Right atrium auricular region (tissue), 2 donors: Measurements from ENCODE around the gene PTGFRN. TPM values are rescaled to one million over a fixed set of nuclear protein-coding genes. Genes with fewer than 3 reads are reported as not detected.

ENCODE experiments used
- DNase-seq: peaks from one replicate; pipeline ENCODE4 v3.0.0-alpha.2; 2019; ENCODE audit warnings: low spot score
- H3K27ac ChIP-seq, 2 donors: fragments of 200-600 bp; sonication (generic); 1 replicate in 1 of 2; 2 replicates in 1 of 2; pipeline ENCODE4 v1.5.1; 2016 to 2019
- H3K27me3 ChIP-seq, 2 donors: fragments of 200-600 bp; sonication (generic); one replicate each; pipeline versions ENCODE4 v1.5.1 to v1.6.0; 2017 to 2019
- H3K36me3 ChIP-seq: fragments of 200-600 bp; sonication (generic); one replicate; pipeline ENCODE4 v1.5.1; 2016
- H3K4me1 ChIP-seq, 2 donors: fragments of 200-600 bp; sonication (generic); one replicate each; pipeline versions ENCODE4 v1.5.1 to v1.6.0; 2017 to 2019
- H3K4me3 ChIP-seq, 2 donors: fragments of 200-600 bp; sonication (generic); 1 replicate in 1 of 2; 2 replicates in 1 of 2; pipeline ENCODE4 v1.5.1; 2017 to 2019; ENCODE audit warnings: mild to moderate bottlenecking in 1 of 2, moderate library complexity in 1 of 2
- H3K9me3 ChIP-seq, 2 donors: fragments of 200-600 bp; sonication (generic); one replicate each; pipeline ENCODE4 v1.5.1; 2019
- total RNA-seq, 2 donors: library from RNA; depleted of rRNA; stranded (reverse); fragments of >200 nt; gene quantifications; one replicate each; pipeline ENCODE4 v1.1.0, GENCODE V29; 2016
- TF ChIP-seq, protein P1 (sequence below), 2 donors: fragments of 200-600 bp; sonication (generic); IDR thresholded peaks; one replicate each; pipeline ENCODE4 v1.5.1; 2019; ENCODE audit warnings: antibody characterized with exemption in 2 of 2

PTGFRN gene
- total RNA-seq, 2 donors from 2014 or later: 129 to 141 TPM

DNA sequence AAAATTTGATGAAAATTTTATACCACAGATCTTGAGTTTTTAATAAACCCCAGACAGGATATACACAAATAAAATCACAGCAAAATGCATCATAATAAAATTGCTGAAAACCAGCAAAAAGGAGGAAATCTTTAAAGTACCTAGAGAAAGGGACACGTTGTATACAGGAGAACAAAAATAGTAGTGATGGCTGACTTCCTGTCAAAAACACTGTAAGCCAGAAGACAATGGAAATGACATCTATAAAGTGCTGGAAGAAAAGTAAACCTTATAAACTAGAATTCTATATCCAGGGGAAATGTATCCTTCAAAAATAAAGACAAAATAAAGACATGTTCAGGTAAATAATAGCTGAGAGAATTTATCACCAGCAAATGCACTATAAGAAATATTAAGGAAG lies 14.6 kb upstream of the PTGFRN start:
- TF ChIP-seq, protein P1, sequence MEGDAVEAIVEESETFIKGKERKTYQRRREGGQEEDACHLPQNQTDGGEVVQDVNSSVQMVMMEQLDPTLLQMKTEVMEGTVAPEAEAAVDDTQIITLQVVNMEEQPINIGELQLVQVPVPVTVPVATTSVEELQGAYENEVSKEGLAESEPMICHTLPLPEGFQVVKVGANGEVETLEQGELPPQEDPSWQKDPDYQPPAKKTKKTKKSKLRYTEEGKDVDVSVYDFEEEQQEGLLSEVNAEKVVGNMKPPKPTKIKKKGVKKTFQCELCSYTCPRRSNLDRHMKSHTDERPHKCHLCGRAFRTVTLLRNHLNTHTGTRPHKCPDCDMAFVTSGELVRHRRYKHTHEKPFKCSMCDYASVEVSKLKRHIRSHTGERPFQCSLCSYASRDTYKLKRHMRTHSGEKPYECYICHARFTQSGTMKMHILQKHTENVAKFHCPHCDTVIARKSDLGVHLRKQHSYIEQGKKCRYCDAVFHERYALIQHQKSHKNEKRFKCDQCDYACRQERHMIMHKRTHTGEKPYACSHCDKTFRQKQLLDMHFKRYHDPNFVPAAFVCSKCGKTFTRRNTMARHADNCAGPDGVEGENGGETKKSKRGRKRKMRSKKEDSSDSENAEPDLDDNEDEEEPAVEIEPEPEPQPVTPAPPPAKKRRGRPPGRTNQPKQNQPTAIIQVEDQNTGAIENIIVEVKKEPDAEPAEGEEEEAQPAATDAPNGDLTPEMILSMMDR (IDR thresholded peaks at IDR 0.05): no peak
- Histone ChIP-seq H3K27ac (no peak overlapping the region), H3K9me3 (no peaks in the 10 kb centered on the region), H3K4me3 (no peak overlapping the region), H3K36me3 (no peaks in the 10 kb centered on the region), H3K27me3 (no peaks in the 10 kb centered on the region), H3K4me1 (no peaks in the 10 kb centered on the region)
- no peak for DNase-seq

DNA sequence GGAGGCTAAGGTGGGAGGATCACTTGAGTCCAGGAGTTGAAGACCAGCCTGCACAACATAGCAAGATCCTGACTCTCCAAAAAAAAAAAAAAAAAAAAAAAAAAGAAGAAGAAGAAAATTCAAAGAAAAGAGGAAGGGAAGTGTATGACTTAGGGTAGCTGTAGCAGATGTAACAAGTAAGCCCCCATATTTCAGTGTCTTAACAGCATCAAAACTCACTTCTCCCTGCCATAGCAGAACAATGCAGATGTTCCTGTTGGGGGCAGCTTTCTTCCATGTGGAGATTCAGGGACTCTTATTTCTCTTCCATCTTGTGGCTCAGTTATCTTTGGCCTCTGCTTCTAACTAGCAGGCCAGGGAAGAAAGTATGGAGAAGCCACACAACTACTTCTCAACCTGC lies 10.2 kb upstream of the PTGFRN start:
- DNase-seq: no peak
- Histone ChIP-seq H3K27me3 (no peaks in the 10 kb centered on the region), H3K27ac (no peak overlapping the region), H3K4me1 (no peaks in the 10 kb centered on the region), H3K4me3 (no peak overlapping the region), H3K9me3 (no peaks in the 10 kb centered on the region), H3K36me3 (no peaks in the 10 kb centered on the region)
- TF ChIP-seq, protein P1 (IDR thresholded peaks at IDR 0.05): no peak

DNA sequence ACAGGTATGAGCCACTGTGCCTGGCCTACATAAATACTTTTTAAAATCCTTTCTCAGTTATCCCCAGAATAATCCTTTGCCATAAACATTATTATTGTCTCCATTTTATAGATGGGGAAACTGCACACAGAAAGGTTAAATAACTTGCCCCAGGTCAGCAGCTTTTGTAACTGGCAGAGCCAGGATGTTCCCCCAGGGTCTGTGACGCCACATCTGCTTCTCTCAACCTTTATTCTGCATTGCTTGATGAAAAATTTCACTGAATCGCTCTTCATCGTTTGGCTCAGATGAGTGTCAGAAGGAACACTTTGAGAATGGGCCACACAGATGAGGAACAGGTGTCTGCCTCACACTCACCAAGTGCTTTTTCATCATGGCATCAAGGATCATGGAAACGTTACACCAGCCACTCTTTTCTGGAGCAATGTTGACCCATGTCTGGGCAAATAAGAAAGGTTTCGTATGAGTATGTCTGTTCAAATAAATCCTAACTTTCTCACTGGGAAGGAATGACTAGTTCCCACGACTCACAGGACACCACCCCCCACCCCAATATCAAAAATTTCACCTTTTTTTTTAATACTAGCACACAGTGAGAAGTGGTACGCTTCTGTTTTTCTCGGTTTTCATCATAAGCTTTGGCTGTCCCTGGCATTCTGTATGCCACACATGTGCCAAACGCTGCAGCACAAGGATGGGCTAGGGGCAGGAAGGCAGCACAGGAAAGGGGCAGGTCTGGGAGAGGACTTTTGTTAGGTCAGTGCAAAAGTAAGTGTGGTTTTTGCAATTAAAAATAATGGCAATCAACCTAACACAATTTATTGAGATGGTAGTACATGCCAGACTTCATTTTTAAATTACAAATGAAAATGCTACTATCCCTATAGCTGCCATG lies 9.0 kb upstream of the PTGFRN start:
- no peak for DNase-seq
- TF ChIP-seq, protein P1 (IDR thresholded peaks at IDR 0.05): no peak

DNA sequence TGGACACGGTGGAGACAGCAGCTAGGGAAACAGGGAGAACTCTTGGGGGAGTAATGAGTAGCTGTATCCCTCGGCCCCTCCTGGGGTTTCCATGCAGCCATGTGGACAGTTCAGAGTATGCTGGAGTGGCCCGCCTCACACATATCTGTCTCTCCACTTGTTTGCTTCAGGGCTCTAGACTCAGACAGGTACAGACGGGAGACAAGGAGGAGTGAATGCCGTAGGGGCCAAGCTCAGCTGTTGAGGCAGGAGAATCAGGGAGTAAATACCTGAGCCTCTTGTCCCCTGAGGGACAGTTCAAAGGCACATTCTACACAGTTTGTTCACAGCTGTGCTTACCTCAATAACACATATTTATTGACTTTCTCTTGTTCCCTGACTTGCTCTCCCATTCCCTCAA lies 7.7 kb upstream of the PTGFRN start:
- no peaks in the 10 kb centered on the region for H3K36me3 ChIP-seq
- H3K4me3 ChIP-seq: no peak overlapping the region
- no peaks in the 10 kb centered on the region for H3K9me3 ChIP-seq
- TF ChIP-seq, protein P1 (IDR thresholded peaks at IDR 0.05): no peak
- no peaks in the 10 kb centered on the region for H3K4me1 ChIP-seq
- no peaks in the 10 kb centered on the region for H3K27me3 ChIP-seq
- DNase-seq: no peak
- H3K27ac ChIP-seq: no peak overlapping the region

More for the DNA sequence above, 9.0 kb upstream of the PTGFRN start:
- H3K27me3 ChIP-seq: no peaks in the 10 kb centered on the region
- H3K27ac ChIP-seq: no peak overlapping the region
- H3K9me3 ChIP-seq: no peaks in the 10 kb centered on the region
- no peak overlapping the region for H3K4me3 ChIP-seq
- no peaks in the 10 kb centered on the region for H3K36me3 ChIP-seq
- H3K4me1 ChIP-seq: no peaks in the 10 kb centered on the region

DNA sequence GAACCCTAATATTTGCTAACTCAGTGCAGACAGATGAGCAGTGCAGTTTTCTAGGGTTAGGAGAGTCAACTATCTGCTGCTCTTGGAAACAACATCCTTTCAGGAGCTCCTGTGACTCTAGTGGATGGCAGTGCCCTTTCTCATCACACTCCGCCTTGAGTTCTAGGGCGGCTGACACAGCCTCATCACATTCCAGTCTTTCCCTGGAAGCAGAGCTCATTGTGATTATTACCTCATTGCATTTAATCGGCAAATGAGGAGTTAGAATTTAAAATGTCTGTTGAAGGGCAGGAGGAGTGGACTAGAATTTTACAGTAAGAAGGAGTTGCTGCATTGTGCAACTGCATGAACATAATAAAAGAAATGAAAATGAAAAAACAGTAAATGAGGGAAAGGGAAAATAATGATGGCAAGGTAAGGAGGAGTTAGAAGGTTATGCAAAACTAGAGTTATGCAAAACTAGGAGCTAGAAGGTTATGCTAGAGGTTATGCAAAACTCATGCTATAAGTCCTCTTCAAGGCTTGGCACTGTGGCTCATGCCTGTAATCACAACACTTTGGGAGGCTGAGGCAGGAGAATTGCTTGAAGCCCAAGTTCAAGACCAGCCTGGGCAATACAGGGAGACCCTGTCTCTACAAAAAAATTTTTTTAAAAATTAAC lies 6.9 kb upstream of the PTGFRN start:
- H3K27ac ChIP-seq: no peak overlapping the region
- H3K36me3 ChIP-seq: no peaks in the 10 kb centered on the region
- no peaks in the 10 kb centered on the region for H3K9me3 ChIP-seq
- no peaks in the 10 kb centered on the region for H3K27me3 ChIP-seq
- TF ChIP-seq, protein P1 (IDR thresholded peaks at IDR 0.05): no peak
- H3K4me3 ChIP-seq: no peak overlapping the region
- H3K4me1 ChIP-seq: no peaks in the 10 kb centered on the region
- DNase-seq: no peak
